Gastroesophageal sphincter (tissue), 4 donors: ENCODE results near the gene FNDC10. TPM values are rescaled to one million over a fixed set of nuclear protein-coding genes. Genes with fewer than 3 reads are reported as not detected.

Experiments used
- ATAC-seq: fragments of 150-250 bp; one replicate; pipeline ENCODE4 v1.9.1; 2016; ENCODE audit warnings: mild to moderate bottlenecking, moderate library complexity
- H3K27ac ChIP-seq, 4 donors: fragments of 200-600 bp; sonication (generic) in 3 of 4; 1 replicate in 3 of 4; 2 replicates in 1 of 4; pipeline ENCODE4 v1.5.1; 2016 to 2019
- H3K27me3 ChIP-seq: fragments of 200-600 bp; sonication (generic); one replicate; pipeline ENCODE4 v1.5.1; 2019
- H3K36me3 ChIP-seq, 2 donors: fragments of 200-600 bp; sonication (generic); one replicate each; pipeline ENCODE4 v1.5.1; 2019; ENCODE audit warnings: control low read depth in 1 of 2
- H3K4me1 ChIP-seq, 3 donors: fragments of 200-600 bp; sonication (generic); 1 replicate in 2 of 3; 2 replicates in 1 of 3; pipeline ENCODE4 v1.5.1; 2016 to 2019; ENCODE audit warnings: control low read depth in 2 of 3
- H3K4me3 ChIP-seq, 2 donors: fragments of 200-600 bp; sonication (generic); one replicate each; pipeline ENCODE4 v1.5.1; 2019; ENCODE audit warnings: mild to moderate bottlenecking in 1 of 2, moderate library complexity in 1 of 2
- H3K9me3 ChIP-seq, 3 donors: fragments of 200-600 bp; sonication (generic); one replicate each; pipeline ENCODE4 v1.5.1; 2017 to 2019; ENCODE audit warnings: control low read depth in 2 of 3
- EP300 ChIP-seq: sonication (generic); formaldehyde crosslinking; IDR thresholded peaks from one replicate; pipeline ENCODE4 v1.6.1; 2017; ENCODE audit warnings: antibody characterized with exemption, mild to moderate bottlenecking
- POLR2A ChIP-seq, 2 donors: fragments of 450-650 bp; IDR thresholded peaks; one replicate each; pipeline ENCODE4 v1.6.1; 2017; ENCODE audit warnings: antibody characterized with exemption in 2 of 2, mild to moderate bottlenecking in 2 of 2, moderate library complexity in 1 of 2
- POLR2AphosphoS5 ChIP-seq: sonication (generic); formaldehyde crosslinking; IDR thresholded peaks from one replicate; pipeline ENCODE4 v1.6.1; 2017; ENCODE audit warnings: antibody characterized with exemption
- WGBS, 2 donors: methylation state at CpG; one replicate each; pipeline ENCODE4 v1.1.5; 2018; ENCODE audit warnings: low coverage in 1 of 2; 5-methylcytosine and 5-hydroxymethylcytosine counted together
- total RNA-seq, 4 donors: library from RNA; depleted of rRNA; stranded (reverse); fragments of >200 nt; gene quantifications; one replicate each; pipeline ENCODE4 v1.1.0, GENCODE V29; 2016
- TF ChIP-seq, protein P1 (sequence below), 4 experiments: fragments of 200-600 bp in 2 of 4; fragments of 450-650 bp in 2 of 4; sonication (generic) in 1 of 4; IDR thresholded peaks; one replicate each; pipeline ENCODE4 v1.5.1; 2017 to 2019; ENCODE audit warnings: antibody characterized with exemption in 4 of 4, mild to moderate bottlenecking in 2 of 4, moderate library complexity in 2 of 4

Gene FNDC10
- total RNA-seq, 4 donors from 2014 or later = 0.54 TPM; not detected in 2

DNA sequence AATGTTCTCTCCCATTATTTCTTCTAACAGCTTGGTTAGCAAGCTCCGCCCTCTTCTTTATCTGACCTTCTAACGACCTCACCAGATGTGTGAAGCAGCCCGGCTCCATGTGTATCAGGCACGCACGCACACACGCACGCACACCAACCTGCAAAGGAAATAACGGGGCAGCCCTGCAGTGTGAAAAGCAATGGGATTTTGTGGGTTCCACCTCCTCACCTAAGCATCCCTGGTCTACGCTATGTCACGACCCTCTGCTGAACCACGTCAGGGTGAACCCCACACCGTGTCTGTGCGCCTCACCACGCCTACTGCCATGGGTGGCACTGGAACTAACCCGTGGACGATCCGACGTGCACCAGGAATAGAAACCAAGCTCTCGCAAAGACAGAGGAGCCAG, 35.7 kb downstream of the FNDC10 start:
- H3K36me3 ChIP-seq = peaks cover 0 to 68% of the 10 kb centered on the region in 2 donors
- ATAC-seq = no peak
- 75% methylated on average over 11 of the region's 19 CpGs; no CpG with 5 or more reads in 1 of the 2 donors for WGBS, 2 donors
- H3K27me3 ChIP-seq = no peaks in the 10 kb centered on the region
- no peak overlapping the region for H3K4me3 ChIP-seq
- TF ChIP-seq EP300 (no peak), POLR2AphosphoS5 (no peak), POLR2A (IDR thresholded peaks at IDR 0.05) (no peak)
- TF ChIP-seq, protein P1, sequence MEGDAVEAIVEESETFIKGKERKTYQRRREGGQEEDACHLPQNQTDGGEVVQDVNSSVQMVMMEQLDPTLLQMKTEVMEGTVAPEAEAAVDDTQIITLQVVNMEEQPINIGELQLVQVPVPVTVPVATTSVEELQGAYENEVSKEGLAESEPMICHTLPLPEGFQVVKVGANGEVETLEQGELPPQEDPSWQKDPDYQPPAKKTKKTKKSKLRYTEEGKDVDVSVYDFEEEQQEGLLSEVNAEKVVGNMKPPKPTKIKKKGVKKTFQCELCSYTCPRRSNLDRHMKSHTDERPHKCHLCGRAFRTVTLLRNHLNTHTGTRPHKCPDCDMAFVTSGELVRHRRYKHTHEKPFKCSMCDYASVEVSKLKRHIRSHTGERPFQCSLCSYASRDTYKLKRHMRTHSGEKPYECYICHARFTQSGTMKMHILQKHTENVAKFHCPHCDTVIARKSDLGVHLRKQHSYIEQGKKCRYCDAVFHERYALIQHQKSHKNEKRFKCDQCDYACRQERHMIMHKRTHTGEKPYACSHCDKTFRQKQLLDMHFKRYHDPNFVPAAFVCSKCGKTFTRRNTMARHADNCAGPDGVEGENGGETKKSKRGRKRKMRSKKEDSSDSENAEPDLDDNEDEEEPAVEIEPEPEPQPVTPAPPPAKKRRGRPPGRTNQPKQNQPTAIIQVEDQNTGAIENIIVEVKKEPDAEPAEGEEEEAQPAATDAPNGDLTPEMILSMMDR (IDR thresholded peaks at IDR 0.05) = no peak
- peaks cover 0 to 31% (median 0%) of the 10 kb centered on the region in 3 donors for H3K4me1 ChIP-seq
- no peaks in the 10 kb centered on the region for H3K9me3 ChIP-seq
- H3K27ac ChIP-seq = no peak overlapping the region

DNA sequence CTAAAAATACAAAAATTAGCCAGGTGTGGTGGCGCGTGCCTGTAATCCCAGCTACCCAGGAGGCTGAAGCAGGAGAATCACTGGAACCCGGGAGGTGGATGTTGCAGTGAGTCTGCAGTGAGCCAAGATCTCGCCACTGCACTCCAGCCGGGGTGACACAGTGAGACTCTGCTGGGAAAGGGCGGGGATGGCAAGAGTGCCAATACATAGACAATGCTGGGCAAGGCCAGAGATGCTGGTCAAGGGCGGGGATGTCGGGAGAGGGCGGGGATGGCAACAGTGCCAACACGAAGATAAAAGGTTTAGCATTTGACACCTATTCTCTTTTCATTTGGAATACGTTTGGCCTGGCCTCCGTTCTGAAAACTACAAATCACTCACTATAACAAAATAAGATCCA, 36.2 kb downstream of the FNDC10 start:
- Histone ChIP-seq H3K4me1 (peaks cover 0 to 25% (median 0%) of the 10 kb centered on the region in 3 donors), H3K4me3 (no peak overlapping the region), H3K36me3 (peaks cover 0 to 66% of the 10 kb centered on the region in 2 donors), H3K9me3 (no peaks in the 10 kb centered on the region), H3K27me3 (no peaks in the 10 kb centered on the region), H3K27ac (no peak overlapping the region)
- ATAC-seq = no peak
- WGBS, 2 donors = 91 to 92% methylated on average over 8 to 12 of the region's 12 CpGs
- no peak for TF ChIP-seq POLR2A (IDR thresholded peaks at IDR 0.05)

DNA sequence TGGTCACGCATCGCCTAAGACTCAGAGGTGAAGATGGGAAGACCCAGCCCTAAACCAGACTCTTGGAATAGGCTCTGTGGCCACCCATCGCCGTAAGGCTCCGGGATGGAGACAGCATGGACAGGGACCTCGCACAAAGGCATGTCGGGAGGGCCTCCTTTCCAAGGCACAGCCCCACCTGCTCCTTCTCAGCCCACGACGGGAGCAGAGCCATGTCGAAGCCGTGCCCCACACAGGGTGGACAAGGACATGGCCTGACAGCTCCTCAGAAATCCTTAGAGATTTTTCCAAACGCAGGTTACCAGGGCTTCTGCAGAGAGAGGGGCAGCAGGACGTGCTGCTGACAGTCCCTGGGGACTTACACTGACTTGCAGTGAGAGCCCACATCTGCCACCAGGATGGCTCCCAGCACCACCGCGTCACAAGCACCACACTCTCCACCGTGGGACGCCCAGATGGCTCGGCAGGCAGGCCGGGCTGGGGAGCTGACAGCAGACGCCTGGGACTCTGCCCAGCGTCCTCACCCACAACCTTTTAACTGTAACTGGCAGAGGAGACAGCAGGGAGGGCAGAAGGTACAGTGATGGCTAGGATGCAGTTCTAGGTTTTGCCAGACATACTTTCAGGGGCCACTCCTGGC, 37.3 kb downstream of the FNDC10 start:
- Histone ChIP-seq H3K27me3 (no peaks in the 10 kb centered on the region), H3K9me3 (no peaks in the 10 kb centered on the region), H3K27ac (no peak overlapping the region), H3K4me1 (peaks cover 0 to 15% (median 0%) of the 10 kb centered on the region in 3 donors), H3K36me3 (peaks cover 0 to 66% of the 10 kb centered on the region in 2 donors), H3K4me3 (no peak overlapping the region)
- TF ChIP-seq POLR2AphosphoS5 (no peak), EP300 (no peak)
- WGBS, 2 donors = 84% methylated on average over 12 of the region's 21 CpGs; no CpG with 5 or more reads in 1 of the 2 donors
- no peak for ATAC-seq

DNA sequence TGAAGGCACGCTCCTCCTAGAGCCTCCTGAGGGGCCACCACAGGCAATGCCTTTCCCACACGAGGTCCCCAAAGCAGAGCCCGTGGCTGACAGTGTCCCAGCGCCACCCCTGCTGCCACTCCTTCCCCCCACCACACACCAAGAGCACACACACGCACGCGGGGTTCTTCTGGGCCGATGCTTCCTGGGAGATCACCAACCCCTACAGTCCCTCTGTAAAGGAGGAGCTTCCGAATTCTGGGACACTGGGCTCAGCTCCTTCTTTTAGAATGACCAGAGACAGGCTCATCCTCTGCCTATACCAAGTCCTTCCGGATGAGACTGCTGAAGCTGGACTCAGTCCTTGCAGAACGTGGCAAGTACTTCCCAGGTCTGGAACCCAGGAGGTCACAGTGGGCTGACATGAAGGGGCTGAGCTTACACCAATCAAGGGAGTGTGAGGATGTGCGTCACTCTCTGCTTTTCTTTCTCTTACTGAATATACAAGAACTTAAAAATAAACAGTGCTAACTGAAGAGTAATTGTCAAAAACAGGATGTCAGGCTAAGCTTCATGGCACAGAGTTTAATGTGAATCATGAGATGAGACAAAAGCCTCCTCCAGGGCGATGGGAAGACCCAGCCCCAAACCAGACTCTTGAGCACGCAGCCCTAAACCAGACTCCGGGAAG, 38.0 kb downstream of the FNDC10 start:
- Histone ChIP-seq H3K27me3 (no peaks in the 10 kb centered on the region), H3K36me3 (peaks cover 0 to 66% of the 10 kb centered on the region in 2 donors), H3K9me3 (no peaks in the 10 kb centered on the region), H3K4me3 (no peak overlapping the region), H3K4me1 (peaks cover 0 to 7% (median 0%) of the 10 kb centered on the region in 3 donors), H3K27ac (no peak overlapping the region)
- WGBS, 2 donors = 85 to 90% methylated on average over 8 to 11 of the region's 15 CpGs
- no peak for TF ChIP-seq POLR2A (IDR thresholded peaks at IDR 0.05)
- no peak for ATAC-seq

DNA sequence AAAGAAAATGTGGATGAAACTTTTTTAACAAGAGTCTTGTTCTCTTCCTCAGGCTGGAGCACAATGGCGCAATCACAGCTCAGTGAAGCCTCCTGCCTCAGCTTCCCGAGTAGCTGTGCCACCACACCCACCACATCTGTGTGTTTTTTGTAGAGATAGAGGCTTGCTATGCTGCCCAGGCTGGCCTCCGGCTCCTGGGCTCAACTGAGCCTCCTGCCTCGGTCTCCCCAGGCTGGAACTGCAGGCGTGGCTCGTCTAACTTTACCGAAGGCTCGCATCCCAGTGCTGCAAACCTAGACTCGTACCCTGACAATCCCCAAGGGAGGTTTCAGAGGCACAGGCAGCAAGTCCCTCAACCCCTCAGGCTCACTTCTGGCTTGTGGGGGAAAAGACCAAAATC, 39.8 kb downstream of the FNDC10 start:
- Histone ChIP-seq H3K9me3 (no peaks in the 10 kb centered on the region), H3K4me1 (no peaks in the 10 kb centered on the region), H3K27ac (no peak overlapping the region), H3K4me3 (no peak overlapping the region), H3K27me3 (no peaks in the 10 kb centered on the region), H3K36me3 (peaks cover 0 to 62% of the 10 kb centered on the region in 2 donors)
- no peak for ATAC-seq
- 100% methylated on average over 1 of the region's 9 CpGs; no CpG with 5 or more reads in 1 of the 2 donors for WGBS, 2 donors
- TF ChIP-seq POLR2A (IDR thresholded peaks at IDR 0.05) (no peak), POLR2AphosphoS5 (no peak), EP300 (no peak)
- TF ChIP-seq, protein P1 (IDR thresholded peaks at IDR 0.05) = no peak

DNA sequence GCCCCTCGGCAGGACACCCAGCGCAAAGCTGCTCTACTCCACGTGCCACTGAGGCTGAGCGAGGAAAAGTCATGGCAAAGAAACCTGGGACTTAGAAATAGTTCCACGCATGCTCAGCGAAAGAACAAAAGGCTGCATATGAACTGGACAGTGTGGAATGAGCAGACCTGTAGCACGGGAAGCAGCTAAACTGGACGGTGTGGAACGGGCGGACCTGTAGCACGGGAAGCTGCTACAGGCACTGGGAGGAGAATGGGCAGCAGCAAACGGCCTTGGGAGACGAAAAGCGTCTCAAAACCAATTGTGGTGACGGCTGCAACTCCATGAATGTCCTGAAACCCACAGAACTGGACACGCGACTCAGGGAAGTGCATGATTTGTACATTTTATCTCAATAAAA, 40.9 kb downstream of the FNDC10 start:
- no peak for ATAC-seq
- WGBS, 2 donors = 69 to 86% methylated on average over 7 to 14 of the region's 17 CpGs
- Histone ChIP-seq H3K9me3 (no peaks in the 10 kb centered on the region), H3K27me3 (no peaks in the 10 kb centered on the region), H3K4me3 (no peak overlapping the region), H3K27ac (no peak overlapping the region), H3K4me1 (peaks cover 0 to 10% (median 5%) of the 10 kb centered on the region in 3 donors), H3K36me3 (peaks cover 0 to 54% of the 10 kb centered on the region in 2 donors)
- TF ChIP-seq EP300 = no peak
- no peak for TF ChIP-seq POLR2AphosphoS5
- no peak for TF ChIP-seq POLR2A (IDR thresholded peaks at IDR 0.05)
- TF ChIP-seq, protein P1 (IDR thresholded peaks at IDR 0.05) = no peak
